Measurements from ENCODE around the gene HS1BP3.

HS1BP3 gene

DNA sequence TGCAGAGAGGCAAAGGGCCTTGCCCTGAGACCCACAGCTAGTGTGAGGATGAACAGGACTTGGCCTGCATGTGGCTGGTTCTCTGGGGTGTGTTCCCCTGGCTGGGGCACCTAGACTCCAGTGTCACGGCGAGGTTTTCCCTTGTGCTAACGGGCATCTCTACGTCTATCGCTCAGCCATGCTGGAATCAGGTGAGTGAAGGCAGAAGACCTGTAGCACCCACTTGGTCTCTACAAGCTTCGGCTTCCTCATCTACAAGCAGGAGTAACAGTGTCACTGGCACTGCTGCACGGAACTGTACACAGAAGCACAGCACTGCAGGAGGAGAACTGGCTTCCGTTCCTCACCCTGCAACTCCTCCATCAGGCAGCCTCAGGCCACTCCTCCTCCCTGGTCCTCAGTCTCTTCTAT is 30.6 kb downstream of the HS1BP3 start:
- Histone ChIP-seq H3K4me1 (ENCODE audit: insufficient read depth, low read length) (peaks cover 16% of the 10 kb centered on the region; the same call in 1 of the 2 replicates), H3K9me3 (ENCODE audit: control insufficient read depth, insufficient read depth, low read length) (no peaks in the 10 kb centered on the region), H3K9ac (ENCODE audit: low read depth, low read length) (no peak overlapping the region), H3K36me3 (ENCODE audit: insufficient read depth, low read length) (no peaks in the 10 kb centered on the region)

DNA sequence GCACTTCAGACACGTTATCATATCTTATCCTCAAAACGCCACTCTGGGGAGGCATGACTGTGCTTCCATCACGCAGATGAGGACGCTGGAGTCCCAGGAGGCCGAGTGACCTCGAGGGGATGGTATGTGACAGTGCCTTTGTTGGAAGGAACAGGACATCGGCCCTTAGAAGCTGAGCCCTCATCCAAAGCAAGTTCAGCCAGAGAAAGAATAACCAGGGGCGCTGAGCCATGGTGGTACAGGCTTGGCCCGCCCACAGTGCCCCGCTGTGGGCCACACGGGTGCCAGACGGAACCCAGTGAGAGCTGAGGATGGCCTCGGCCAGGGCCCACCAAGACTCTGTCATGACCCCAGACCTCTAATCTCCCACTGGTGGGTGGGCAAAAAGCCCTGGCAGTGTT is 31.3 kb downstream of the HS1BP3 start:
- Histone ChIP-seq H3K4me1 (ENCODE audit: insufficient read depth, low read length) (peaks cover 21% of the 10 kb centered on the region; the same call in 1 of the 2 replicates), H3K9me3 (ENCODE audit: control insufficient read depth, insufficient read depth, low read length) (no peaks in the 10 kb centered on the region)

DNA sequence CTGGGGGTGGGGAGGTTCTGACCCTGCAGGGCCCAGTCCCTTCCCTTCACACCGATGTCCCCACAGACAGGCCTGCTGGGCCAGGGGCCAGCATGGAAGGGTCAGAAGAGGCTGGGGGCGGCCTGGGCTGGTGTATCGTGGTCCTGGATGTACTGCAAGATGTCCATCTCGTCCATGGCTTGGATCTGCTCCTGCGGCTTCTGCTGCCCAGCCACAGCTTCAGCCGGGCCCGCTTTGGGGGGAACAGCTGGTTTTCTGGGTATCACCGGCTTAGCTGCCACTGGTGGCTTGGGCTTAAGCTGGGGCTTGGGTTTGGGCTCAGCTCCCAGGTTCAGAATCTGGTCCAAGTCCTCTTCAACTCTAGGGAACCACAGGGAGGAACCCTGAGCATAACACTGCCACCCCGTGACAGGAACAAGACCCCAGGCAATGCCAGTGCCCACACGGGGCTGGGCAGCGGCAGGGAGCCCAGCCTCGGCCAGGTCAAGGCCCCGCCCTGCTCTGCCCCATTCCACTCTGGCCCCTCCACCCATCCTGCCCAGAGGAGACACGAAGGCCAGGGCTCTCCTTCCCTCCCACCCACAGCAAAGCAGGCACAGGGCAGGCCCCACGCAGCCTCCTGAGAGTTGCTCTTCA is 31.9 kb downstream of the HS1BP3 start:
- Histone ChIP-seq H3K36me3 (ENCODE audit: insufficient read depth, low read length) (no peaks in the 10 kb centered on the region), H3K4me1 (ENCODE audit: insufficient read depth, low read length) (peaks cover 27% of the 10 kb centered on the region), H3K9me3 (ENCODE audit: control insufficient read depth, insufficient read depth, low read length) (no peaks in the 10 kb centered on the region), H3K9ac (ENCODE audit: low read depth, low read length) (no peak overlapping the region)

More for the DNA sequence above, 31.3 kb downstream of the HS1BP3 start:
- H3K9ac ChIP-seq (ENCODE audit: low read depth, low read length) = no peak overlapping the region
- no peaks in the 10 kb centered on the region for H3K36me3 ChIP-seq (ENCODE audit: insufficient read depth, low read length)

DNA sequence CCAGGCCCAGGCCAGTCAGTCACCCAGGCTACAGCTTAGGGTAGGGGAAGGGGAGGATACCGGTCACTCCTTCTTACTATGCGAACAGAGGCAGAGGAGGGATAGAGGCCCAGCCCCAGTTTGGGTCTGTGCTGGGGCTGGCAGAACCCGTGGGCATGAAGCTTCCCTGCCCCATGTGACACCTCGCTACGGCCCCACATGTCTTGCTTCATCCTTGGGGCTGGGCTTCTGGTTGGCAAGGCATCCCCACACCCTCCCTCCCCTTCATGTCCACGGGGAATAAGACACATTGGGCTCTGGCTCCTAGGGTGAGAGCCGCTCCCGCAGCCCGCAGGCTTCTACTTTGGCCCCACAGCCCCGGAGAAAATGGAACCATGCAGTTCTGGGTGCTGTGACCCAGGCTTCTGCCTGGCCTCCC is 32.4 kb downstream of the HS1BP3 start:
- no peaks in the 10 kb centered on the region for H3K36me3 ChIP-seq (ENCODE audit: insufficient read depth, low read length)
- peaks cover 28% of the 10 kb centered on the region for H3K4me1 ChIP-seq (ENCODE audit: insufficient read depth, low read length)
- H3K9ac ChIP-seq (ENCODE audit: low read depth, low read length) = no peak overlapping the region
- H3K9me3 ChIP-seq (ENCODE audit: control insufficient read depth, insufficient read depth, low read length) = no peaks in the 10 kb centered on the region

DNA sequence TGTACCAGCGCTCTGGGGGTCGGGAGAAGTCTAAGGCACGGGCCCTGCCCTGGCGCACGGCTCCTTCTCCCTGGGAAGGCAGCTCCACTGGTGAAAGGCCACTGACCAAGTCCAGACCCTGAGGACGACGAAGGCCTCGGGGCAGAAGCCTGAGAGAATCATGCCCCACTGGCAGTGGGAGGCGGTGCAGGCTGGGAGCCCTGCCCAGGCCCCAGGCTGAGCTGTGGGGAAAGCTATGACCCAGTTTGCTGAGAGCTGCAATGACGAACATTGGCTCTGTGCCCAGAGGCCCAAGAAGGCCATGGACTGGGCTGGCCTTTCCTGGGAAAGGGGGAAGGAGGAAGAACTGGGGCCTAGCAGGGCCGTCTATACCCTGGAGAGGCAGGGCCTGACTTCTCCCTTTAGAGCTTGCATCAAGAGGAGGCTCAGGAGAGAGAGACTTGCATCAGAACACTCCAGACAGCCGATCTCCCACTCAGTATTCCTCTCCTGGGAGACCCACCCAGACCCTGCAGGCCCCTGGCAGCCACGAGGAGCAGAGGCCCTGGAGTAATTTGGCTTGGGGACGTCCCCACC is 32.9 kb downstream of the HS1BP3 start:
- H3K4me1 ChIP-seq (ENCODE audit: insufficient read depth, low read length) = peaks cover 28% of the 10 kb centered on the region
- no peaks in the 10 kb centered on the region for H3K36me3 ChIP-seq (ENCODE audit: insufficient read depth, low read length)
- H3K9me3 ChIP-seq (ENCODE audit: control insufficient read depth, insufficient read depth, low read length) = no peaks in the 10 kb centered on the region
- no peak overlapping the region for H3K9ac ChIP-seq (ENCODE audit: low read depth, low read length)

DNA sequence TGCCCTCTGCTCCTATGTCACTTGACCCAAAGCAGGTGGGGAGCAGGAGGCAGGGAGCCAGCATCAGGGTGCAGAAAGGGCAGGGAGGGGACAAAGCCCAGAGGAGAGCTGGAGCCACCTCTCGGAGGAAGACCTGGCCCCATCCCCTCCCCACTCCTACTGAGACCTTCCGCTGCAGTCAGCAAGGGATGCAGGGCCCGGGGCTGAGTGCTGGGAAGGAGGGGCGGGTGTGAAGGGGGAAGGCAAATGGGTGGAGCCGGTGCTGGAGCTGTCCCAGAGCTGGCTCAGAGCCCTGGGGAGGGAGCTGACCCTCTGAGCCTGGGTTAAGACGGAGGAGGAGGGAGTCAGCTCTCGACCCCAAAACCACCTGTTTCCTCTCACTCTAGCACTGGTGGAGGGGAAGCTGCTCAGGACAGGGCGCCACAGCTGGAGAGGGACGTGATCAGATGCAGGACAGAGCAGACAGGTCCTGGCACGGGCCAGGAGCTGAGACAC is 33.8 kb downstream of the HS1BP3 start:
- Histone ChIP-seq H3K36me3 (ENCODE audit: insufficient read depth, low read length) (no peaks in the 10 kb centered on the region), H3K9ac (ENCODE audit: low read depth, low read length) (no peak overlapping the region), H3K9me3 (ENCODE audit: control insufficient read depth, insufficient read depth, low read length) (no peaks in the 10 kb centered on the region), H3K4me1 (ENCODE audit: insufficient read depth, low read length) (peaks cover 28% of the 10 kb centered on the region)

DNA sequence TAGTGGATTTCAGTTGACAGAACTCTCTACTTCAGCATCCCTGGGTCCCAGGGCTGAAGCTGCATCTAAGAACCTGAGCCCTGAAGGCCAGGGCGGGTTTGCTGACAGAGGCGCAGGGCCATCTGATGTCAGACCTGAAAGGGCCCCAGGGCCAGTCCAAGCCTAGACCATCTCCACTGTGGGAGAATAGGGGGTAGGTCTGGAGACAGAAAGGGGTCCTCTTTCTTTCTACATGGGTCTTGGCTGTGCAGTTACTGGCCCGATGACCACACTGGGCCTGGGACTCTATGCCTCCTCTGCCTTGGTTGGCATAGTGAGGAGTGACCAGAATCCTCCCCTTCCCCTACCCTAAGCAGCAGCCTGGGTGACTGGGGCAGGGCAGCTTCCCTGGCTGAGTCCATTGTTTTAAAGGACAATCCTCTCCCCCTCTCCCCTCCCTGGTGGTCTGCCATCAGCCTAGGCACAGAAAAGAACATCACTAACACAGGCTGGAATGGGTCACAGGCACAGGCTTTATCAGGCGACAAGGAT is 34.5 kb downstream of the HS1BP3 start:
- Histone ChIP-seq H3K9ac (ENCODE audit: low read depth, low read length) (no peak overlapping the region), H3K4me1 (ENCODE audit: insufficient read depth, low read length) (peaks cover 28% of the 10 kb centered on the region), H3K36me3 (ENCODE audit: insufficient read depth, low read length) (no peaks in the 10 kb centered on the region), H3K9me3 (ENCODE audit: control insufficient read depth, insufficient read depth, low read length) (no peaks in the 10 kb centered on the region)

DNA sequence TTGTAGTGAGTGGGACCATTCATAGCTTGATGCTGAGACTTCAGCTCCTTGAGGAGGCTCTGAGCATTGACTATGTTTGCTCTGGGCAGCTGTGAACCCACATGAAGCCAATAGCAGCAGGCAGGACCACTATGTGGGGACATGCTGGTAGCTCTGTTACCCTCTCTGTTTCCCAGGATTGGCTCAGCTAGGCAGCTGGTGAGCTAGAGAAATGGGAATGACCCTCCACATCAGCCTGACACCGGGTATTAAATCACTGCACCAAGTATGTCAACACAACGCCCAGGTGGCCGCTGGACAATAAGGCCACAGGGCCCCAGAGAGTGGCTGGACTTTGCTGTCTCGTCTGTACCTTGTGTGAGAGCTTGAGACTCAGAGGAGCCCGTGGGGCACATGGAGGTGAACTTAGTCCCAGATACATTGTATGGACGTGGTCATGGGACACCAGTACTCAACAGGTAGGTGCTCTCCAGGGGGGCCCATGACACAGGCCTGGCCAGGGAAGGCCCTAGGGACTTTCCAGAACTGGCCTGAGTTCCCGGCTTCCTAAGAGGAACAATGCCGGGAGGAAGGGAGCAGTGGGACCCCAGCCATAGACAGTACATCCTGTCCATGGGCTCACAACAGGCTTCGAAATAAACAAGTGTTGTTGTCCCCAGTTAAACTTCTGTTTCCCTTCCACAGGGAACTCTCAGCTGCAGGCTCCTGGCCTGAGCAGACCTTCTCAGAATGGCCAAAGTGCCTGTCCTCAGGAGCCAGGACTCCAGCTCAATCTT is 35.2 kb downstream of the HS1BP3 start:
- Histone ChIP-seq H3K9me3 (ENCODE audit: control insufficient read depth, insufficient read depth, low read length) (no peaks in the 10 kb centered on the region), H3K36me3 (ENCODE audit: insufficient read depth, low read length) (no peaks in the 10 kb centered on the region), H3K4me1 (ENCODE audit: insufficient read depth, low read length) (peaks cover 28% of the 10 kb centered on the region), H3K9ac (ENCODE audit: low read depth, low read length) (no peak overlapping the region)

DNA sequence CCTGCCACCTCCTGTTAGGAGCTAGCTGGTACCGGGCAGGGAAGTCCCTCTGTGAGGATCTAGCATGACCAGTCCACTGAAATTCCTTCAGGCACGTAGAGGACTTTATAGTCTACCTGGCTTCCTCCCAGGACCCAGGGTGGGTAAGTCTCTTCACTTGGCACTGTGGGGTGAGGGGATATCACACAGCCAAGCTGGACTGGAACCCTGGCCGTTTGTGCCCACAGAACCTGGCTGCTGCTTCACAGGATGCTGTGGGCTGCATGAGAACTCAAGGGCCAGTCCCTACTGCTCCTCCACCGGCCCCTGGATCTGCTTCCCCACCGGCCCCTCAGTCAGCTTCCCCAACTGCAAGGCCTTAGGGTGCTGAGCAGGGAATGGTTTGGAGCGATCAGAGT is 35.8 kb downstream of the HS1BP3 start:
- Histone ChIP-seq H3K9ac (ENCODE audit: low read depth, low read length) (no peak overlapping the region), H3K9me3 (ENCODE audit: control insufficient read depth, insufficient read depth, low read length) (no peaks in the 10 kb centered on the region), H3K4me1 (ENCODE audit: insufficient read depth, low read length) (peaks cover 28% of the 10 kb centered on the region), H3K36me3 (ENCODE audit: insufficient read depth, low read length) (no peaks in the 10 kb centered on the region)

DNA sequence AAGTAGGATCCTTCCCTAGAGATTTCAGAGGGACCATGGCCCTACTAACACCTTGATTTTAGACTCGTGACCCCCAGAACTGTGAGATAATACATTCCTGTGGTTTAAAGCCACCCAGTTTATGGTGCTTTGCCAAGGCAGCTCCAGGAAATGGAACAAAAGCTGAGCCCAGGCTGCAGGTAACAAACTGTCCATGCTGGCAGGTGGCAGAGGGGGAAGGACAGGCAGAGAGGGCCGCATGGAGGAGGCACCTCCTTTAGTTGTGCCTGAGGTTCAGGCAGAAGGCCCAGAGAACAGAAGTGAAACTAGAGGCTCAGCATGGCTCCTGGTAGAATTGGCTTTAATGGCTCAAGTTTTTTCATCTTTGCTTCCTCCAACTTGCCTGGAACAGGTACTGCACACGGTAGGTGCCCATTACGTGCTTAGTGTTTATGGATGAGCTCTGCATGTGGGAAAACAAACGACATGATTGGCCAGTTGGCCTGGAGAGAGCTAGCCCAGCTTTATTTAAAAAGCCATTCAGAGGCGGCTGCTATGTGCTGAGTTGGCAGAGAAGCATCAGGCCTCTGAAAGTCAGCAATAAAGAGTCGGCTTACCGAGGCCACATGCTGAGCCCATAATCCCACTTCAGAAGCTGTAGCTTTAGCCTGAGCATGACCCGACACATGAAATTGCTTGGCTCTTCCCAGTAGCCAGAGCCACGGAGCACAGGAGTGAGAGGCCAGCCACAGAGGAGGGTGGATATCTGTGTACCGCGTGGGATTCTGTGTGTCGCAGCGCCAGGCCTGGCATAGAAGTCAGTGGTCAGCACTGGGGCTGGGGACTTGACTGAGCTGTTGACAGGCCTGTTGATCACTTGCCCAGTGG is 36.5 kb downstream of the HS1BP3 start:
- Histone ChIP-seq H3K9me3 (ENCODE audit: control insufficient read depth, insufficient read depth, low read length) (no peaks in the 10 kb centered on the region), H3K4me1 (ENCODE audit: insufficient read depth, low read length) (peaks cover 28% of the 10 kb centered on the region), H3K9ac (ENCODE audit: low read depth, low read length) (no peak overlapping the region), H3K36me3 (ENCODE audit: insufficient read depth, low read length) (no peaks in the 10 kb centered on the region)

DNA sequence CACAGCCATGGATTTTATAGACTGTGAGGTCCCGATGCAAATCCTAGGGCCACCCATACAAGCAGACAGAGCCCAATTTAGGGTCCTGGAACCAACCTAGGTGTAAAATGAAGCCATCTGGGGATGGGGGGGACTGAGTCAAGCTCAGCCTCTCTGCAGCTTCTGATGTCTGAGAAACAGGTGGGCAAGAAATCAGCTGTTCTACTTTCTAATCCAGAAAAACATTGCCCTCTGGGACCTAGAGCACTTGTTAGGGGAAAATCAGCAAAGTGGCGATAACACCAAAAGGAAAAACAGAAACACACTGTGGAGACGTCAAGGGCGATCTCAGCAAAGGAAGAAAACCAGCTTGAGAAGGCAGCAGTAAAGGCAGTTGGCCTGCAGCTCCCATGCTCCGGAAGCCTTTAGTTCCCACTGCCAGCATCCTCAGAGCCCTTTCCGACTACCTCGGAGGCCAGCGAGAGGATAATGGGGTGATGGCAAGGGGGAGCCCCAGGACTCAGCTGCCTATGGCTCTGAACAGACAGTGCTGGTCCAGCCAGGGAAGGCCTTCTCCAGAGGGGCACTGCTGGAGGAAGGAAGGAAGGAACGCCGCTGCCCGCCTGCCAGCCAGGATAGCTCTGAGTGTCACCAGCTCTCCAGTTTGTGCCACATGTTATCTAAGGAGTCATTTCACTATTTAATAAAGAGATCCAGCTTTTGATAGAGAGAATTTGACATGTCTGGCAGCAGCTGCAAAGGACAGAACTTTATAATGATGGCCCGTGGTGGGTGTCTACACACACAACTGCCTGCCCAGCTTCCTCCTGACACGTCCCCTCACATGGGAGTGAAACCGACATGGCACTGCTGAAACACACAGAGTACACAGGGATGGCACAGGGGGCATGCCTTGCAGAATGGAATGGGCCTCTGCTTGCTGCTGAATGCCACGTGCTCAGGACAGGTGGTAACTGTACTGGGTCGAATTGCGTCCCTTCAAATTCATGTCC is 37.7 kb downstream of the HS1BP3 start:
- no peaks in the 10 kb centered on the region for H3K9me3 ChIP-seq (ENCODE audit: control insufficient read depth, insufficient read depth, low read length)
- peaks cover 26% of the 10 kb centered on the region for H3K4me1 ChIP-seq (ENCODE audit: insufficient read depth, low read length)
- no peaks in the 10 kb centered on the region for H3K36me3 ChIP-seq (ENCODE audit: insufficient read depth, low read length)
- no peak overlapping the region for H3K9ac ChIP-seq (ENCODE audit: low read depth, low read length)

DNA sequence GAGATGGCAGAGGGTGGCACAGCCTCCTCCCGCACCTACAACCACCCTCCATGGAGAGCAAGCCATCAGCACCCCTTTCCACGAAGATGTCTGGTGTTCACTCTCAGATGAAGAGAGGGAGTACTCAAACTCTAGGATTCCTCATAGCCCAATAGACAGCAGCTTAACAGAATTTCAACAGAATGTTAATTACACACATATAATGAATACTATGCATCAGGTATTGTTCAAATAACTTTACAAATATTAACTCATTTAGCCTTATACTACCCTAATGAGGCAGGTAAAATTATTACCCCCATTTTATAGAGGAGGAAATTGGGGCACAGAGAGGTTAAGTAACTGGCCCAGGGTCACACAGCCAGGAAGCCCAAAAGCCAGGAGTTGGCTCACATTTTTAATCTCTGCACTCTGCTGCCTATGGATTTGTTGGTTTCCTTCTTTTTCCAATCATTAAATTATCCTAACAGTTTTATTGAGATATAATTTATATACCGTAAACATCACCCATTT is 39.0 kb downstream of the HS1BP3 start:
- H3K4me1 ChIP-seq (ENCODE audit: insufficient read depth, low read length) = peaks cover 15% of the 10 kb centered on the region

More for the DNA sequence above, 39.0 kb downstream of the HS1BP3 start:
- Histone ChIP-seq H3K9ac (ENCODE audit: low read depth, low read length) (no peak overlapping the region), H3K36me3 (ENCODE audit: insufficient read depth, low read length) (no peaks in the 10 kb centered on the region), H3K9me3 (ENCODE audit: control insufficient read depth, insufficient read depth, low read length) (peaks cover 2% of the 10 kb centered on the region)

Measured in ES-I3 (cell line).